Sigmoid colon (tissue), 4 donors: ENCODE results near the gene PLSCR4.
A peak's percentile ranks its signal among the peaks of the same experiment; 100 is the strongest.

Source experiments
- CTCF ChIP-seq, 4 experiments: fragments of 450-650 bp in 3 of 4; fragments of 200-600 bp in 1 of 4; IDR thresholded peaks; one replicate each; pipeline ENCODE4 v1.5.1; 2016 to 2019; ENCODE audit warnings: antibody characterized with exemption in 4 of 4, mild to moderate bottlenecking in 3 of 4, moderate library complexity in 2 of 4
- EP300 ChIP-seq, 4 donors: sonication (generic); formaldehyde crosslinking; IDR thresholded peaks; one replicate each; pipeline ENCODE4 v1.6.1; 2017; ENCODE audit warnings: antibody characterized with exemption in 4 of 4
- POLR2A ChIP-seq, 2 donors: fragments of 450-650 bp; IDR thresholded peaks; one replicate each; pipeline ENCODE4 v1.6.1; 2016; ENCODE audit warnings: antibody characterized with exemption in 2 of 2, mild to moderate bottlenecking in 2 of 2, moderate library complexity in 2 of 2
- POLR2AphosphoS5 ChIP-seq, 4 donors: sonication (generic); formaldehyde crosslinking; IDR thresholded peaks; one replicate each; pipeline ENCODE4 v1.6.1; 2017; ENCODE audit warnings: antibody characterized with exemption in 4 of 4

DNA sequence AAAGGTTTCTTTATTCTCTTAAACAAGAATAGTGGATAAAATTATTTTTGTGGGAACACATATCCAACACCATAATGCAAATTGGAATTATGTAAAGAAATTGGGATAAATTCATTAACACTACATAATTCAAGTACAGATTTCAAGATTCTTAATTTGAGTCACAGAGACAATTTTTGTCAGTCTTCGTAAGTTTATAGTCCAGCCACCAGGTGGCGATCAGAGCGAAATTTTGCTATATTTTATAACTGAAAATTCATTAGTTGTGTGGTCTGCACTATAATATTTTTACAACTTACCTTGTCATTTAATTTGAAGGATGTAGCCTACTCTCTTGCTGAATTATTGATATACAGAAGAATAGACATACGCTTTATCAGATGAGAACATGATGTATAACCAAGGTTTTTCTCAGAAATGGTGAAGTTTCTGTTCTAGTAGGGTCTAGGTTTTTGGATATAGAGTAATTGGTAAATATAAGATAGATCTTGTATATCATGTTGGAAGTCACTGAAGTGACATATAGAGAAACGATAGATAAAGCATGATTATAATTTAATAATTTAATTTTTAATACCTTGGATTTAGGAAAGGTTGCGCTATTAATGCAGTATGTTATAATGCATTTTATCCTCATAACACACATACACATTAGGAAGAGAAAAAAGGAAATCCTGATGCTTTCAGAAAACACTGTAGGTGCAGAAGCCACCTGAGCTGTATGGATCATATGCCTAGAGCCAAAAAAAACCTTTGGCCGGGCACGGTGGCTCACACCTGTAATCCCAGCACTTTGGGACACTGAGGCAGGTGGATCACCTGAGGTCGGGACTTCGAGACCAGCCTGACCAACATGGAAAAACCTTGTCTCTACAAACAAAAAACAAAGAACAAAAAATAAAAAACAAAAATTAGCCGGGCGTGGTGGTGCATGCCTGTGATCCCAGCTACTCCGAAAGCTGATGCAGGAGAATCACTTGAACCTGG lies 31.7 kb downstream of the PLSCR4 start:
- no peak for TF ChIP-seq EP300 (IDR thresholded peaks at IDR 0.05)
- TF ChIP-seq POLR2A (IDR thresholded peaks at IDR 0.05), result no peak
- TF ChIP-seq CTCF (IDR thresholded peaks at IDR 0.05), result peak; percentile 33 to 70 (median 60)
- TF ChIP-seq POLR2AphosphoS5 (IDR thresholded peaks at IDR 0.05), result no peak
